Testis (tissue), 2 donors: ENCODE results near the gene TBC1D19.

Experiments used
- CTCF ChIP-seq, 3 experiments: fragments of 450-650 bp in 2 of 3; fragments of 200-600 bp in 1 of 3; sonication (generic) in 1 of 3; IDR thresholded peaks; one replicate each; pipeline ENCODE4 v1.5.1; 2016 to 2019; ENCODE audit warnings: antibody characterized with exemption in 3 of 3, mild to moderate bottlenecking in 2 of 3, moderate library complexity in 1 of 3
- POLR2A ChIP-seq: fragments of 450-650 bp; IDR thresholded peaks from one replicate; pipeline ENCODE4 v1.6.1; 2017; ENCODE audit warnings: antibody characterized with exemption, mild to moderate bottlenecking, moderate library complexity

DNA sequence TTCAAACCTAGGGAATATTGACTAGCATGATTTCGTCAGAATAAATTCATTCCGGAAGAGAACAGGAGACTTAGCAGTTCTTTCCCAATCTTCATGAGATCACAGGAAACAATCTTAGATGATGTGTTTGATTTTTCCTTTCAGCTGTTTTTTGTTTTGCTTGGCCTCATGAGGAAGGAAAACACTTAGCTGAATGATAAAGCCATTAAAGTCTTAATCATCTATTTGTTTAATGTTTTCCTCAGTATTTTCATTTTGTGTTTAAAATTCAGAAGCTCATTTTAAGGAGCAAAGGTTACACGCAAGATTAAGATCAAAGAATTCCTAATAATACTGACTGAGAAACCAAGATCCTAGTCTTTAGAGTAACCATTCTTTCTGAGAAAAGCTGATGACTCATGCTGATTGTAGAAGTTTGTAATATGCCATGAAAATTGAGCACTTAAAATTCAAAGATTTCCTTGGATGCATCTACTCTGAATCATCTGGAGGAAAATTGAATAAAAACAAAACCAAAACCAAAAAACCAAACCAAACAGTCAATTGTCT is 15.4 kb upstream of the TBC1D19 start:
- TF ChIP-seq POLR2A (no peak), CTCF (IDR thresholded peaks at IDR 0.05) (no peak)
